ENCODE measurements around the gene VPS13D.

The VPS13D gene

GRCh38 chr1:12282142-12282541 is 52.3 kb downstream of the VPS13D start:
- Mint-ChIP-seq H3K4me1 (peaks cover 13% of the 10 kb centered on the region), H3K36me3 (peaks cover 92% of the 10 kb centered on the region), H3K9me3 (no peaks in the 10 kb centered on the region), H3K27ac (no peak overlapping the region), H3K4me3 (no peak overlapping the region)
- ATAC-seq (no peak), DNase-seq (ENCODE audit: low spot score in 2 of 2) (no peak)

GRCh38 chr1:12284486-12284885 is 54.7 kb downstream of the VPS13D start:
- Mint-ChIP-seq H3K9me3 (no peaks in the 10 kb centered on the region), H3K36me3 (peaks cover 77% of the 10 kb centered on the region)

GRCh38 chr1:12285496-12286143 is 55.8 kb downstream of the VPS13D start:
- H3K9me3 Mint-ChIP-seq: no peaks in the 10 kb centered on the region
- DNase-seq (ENCODE audit: low spot score in 2 of 2): no peak
- no peak for ATAC-seq

More at GRCh38 chr1:12284486-12284885, 54.7 kb downstream of the VPS13D start:
- no peak overlapping the region for H3K27ac Mint-ChIP-seq
- DNase-seq (ENCODE audit: low spot score in 2 of 2) (no peak), ATAC-seq (no peak)
- H3K4me1 Mint-ChIP-seq: peaks cover 16% of the 10 kb centered on the region
- no peak overlapping the region for H3K4me3 Mint-ChIP-seq

GRCh38 chr1:12287869-12288268 is 58.0 kb downstream of the VPS13D start:
- Mint-ChIP-seq H3K9me3 (no peaks in the 10 kb centered on the region), H3K36me3 (peaks cover 81% of the 10 kb centered on the region), H3K4me1 (peaks cover 16% of the 10 kb centered on the region), H3K27ac (no peak overlapping the region), H3K4me3 (no peak overlapping the region)
- DNase-seq (ENCODE audit: low spot score in 2 of 2) (no peak), ATAC-seq (no peak)

More at GRCh38 chr1:12285496-12286143, 55.8 kb downstream of the VPS13D start:
- Mint-ChIP-seq H3K4me1 (peaks cover 16% of the 10 kb centered on the region), H3K36me3 (peaks cover 81% of the 10 kb centered on the region), H3K27ac (no peak overlapping the region), H3K4me3 (no peak overlapping the region)

- H3K27ac Mint-ChIP-seq: no peak overlapping the region
- no peak for ATAC-seq
- H3K4me3 Mint-ChIP-seq: no peak overlapping the region
- peaks cover 17% of the 10 kb centered on the region for H3K4me1 Mint-ChIP-seq
- H3K9me3 Mint-ChIP-seq: no peaks in the 10 kb centered on the region
- H3K36me3 Mint-ChIP-seq: peaks cover 82% of the 10 kb centered on the region
- no peak for DNase-seq (ENCODE audit: low spot score in 2 of 2)
Measured at GRCh38 chr1:12290828-12291227, 61.0 kb downstream of the VPS13D start.

- Mint-ChIP-seq H3K4me1 (peaks cover 22% of the 10 kb centered on the region), H3K36me3 (peaks cover 77% of the 10 kb centered on the region), H3K9me3 (no peaks in the 10 kb centered on the region), H3K4me3 (no peak overlapping the region), H3K27ac (no peak overlapping the region)
- DNase-seq (ENCODE audit: low spot score in 2 of 2) (no peak), ATAC-seq (no peak)
Measured at GRCh38 chr1:12293416-12293815, 63.6 kb downstream of the VPS13D start.

- Mint-ChIP-seq H3K36me3 (peaks cover 83% of the 10 kb centered on the region), H3K4me3 (no peak overlapping the region), H3K9me3 (no peaks in the 10 kb centered on the region), H3K4me1 (peaks cover 22% of the 10 kb centered on the region), H3K27ac (no peak overlapping the region)
- DNase-seq (ENCODE audit: low spot score in 2 of 2) (no peak), ATAC-seq (no peak)
Measured at GRCh38 chr1:12294076-12294475, 64.2 kb downstream of the VPS13D start.

GRCh38 chr1:12296016-12296415 is 66.2 kb downstream of the VPS13D start:
- Mint-ChIP-seq H3K4me1 (peaks cover 22% of the 10 kb centered on the region), H3K9me3 (no peaks in the 10 kb centered on the region), H3K27ac (no peak overlapping the region), H3K36me3 (peaks cover 81% of the 10 kb centered on the region), H3K4me3 (no peak overlapping the region)
- DNase-seq (ENCODE audit: low spot score in 2 of 2) (no peak), ATAC-seq (no peak)

- H3K9me3 Mint-ChIP-seq: no peaks in the 10 kb centered on the region
- peaks cover 22% of the 10 kb centered on the region for H3K4me1 Mint-ChIP-seq
- H3K36me3 Mint-ChIP-seq: peaks cover 75% of the 10 kb centered on the region
- ATAC-seq: peak; percentile 100
- no peak for DNase-seq (ENCODE audit: low spot score in 2 of 2)
- H3K4me3 Mint-ChIP-seq: peak overlapping the region; percentile 3
- H3K27ac Mint-ChIP-seq: peak overlapping the region; percentile 24
Measured at GRCh38 chr1:12296623-12297022, 66.8 kb downstream of the VPS13D start.

GRCh38 chr1:12300706-12301105 is 70.9 kb downstream of the VPS13D start:
- DNase-seq (ENCODE audit: low spot score in 2 of 2) (no peak), ATAC-seq (no peak)
- Mint-ChIP-seq H3K4me1 (peaks cover 21% of the 10 kb centered on the region), H3K27ac (no peak overlapping the region), H3K9me3 (no peaks in the 10 kb centered on the region), H3K36me3 (peaks cover 71% of the 10 kb centered on the region), H3K4me3 (no peak overlapping the region)

- H3K36me3 Mint-ChIP-seq: peaks cover 71% of the 10 kb centered on the region
- DNase-seq (ENCODE audit: low spot score in 2 of 2) (no peak), ATAC-seq (no peak)
- H3K4me3 Mint-ChIP-seq: no peak overlapping the region
- no peak overlapping the region for H3K27ac Mint-ChIP-seq
- peaks cover 11% of the 10 kb centered on the region for H3K4me1 Mint-ChIP-seq
- H3K9me3 Mint-ChIP-seq: no peaks in the 10 kb centered on the region
Measured at GRCh38 chr1:12301518-12302237, 71.8 kb downstream of the VPS13D start.

GRCh38 chr1:12302798-12303447 is 73.1 kb downstream of the VPS13D start:
- Mint-ChIP-seq H3K4me3 (no peak overlapping the region), H3K27ac (no peak overlapping the region), H3K36me3 (peaks cover 81% of the 10 kb centered on the region), H3K4me1 (no peaks in the 10 kb centered on the region), H3K9me3 (no peaks in the 10 kb centered on the region)
- DNase-seq (ENCODE audit: low spot score in 2 of 2): no peak
- no peak for ATAC-seq

GRCh38 chr1:12305377-12305776 is 75.5 kb downstream of the VPS13D start:
- peaks cover 86% of the 10 kb centered on the region for H3K36me3 Mint-ChIP-seq
- no peaks in the 10 kb centered on the region for H3K4me1 Mint-ChIP-seq
- H3K9me3 Mint-ChIP-seq: no peaks in the 10 kb centered on the region
- ATAC-seq: no peak
- H3K4me3 Mint-ChIP-seq: no peak overlapping the region
- H3K27ac Mint-ChIP-seq: peak overlapping the region; percentile 53
- DNase-seq (ENCODE audit: low spot score in 2 of 2): no peak

- Mint-ChIP-seq H3K9me3 (no peaks in the 10 kb centered on the region), H3K27ac (no peak overlapping the region), H3K4me3 (no peak overlapping the region), H3K36me3 (peaks cover 98% of the 10 kb centered on the region), H3K4me1 (no peaks in the 10 kb centered on the region)
- no peak for ATAC-seq
- DNase-seq (ENCODE audit: low spot score in 2 of 2): no peak
Measured at GRCh38 chr1:12309783-12310742, 80.2 kb downstream of the VPS13D start.

Data from stimulated activated effector memory CD8-positive, alpha-beta T cell treated with anti-CD3 and anti-CD28 coated beads, Interleukin-12 subunit alpha, Interleukin-12 subunit beta, amount 100 ng/mL, for 72 hours (primary cell).